ENCODE data around the gene MIR17HG. TPM values are rescaled to one million over a fixed set of nuclear protein-coding genes. Genes with fewer than 3 reads are reported as not detected.

Gene MIR17HG
- total RNA-seq, 1 experiment from 2014 or later: 6.5 TPM

GRCh38 chr13:91355099-91355825, 7.8 kb downstream of the MIR17HG start:
- Histone ChIP-seq H3K4me1 (replicated peaks; ENCODE audit: insufficient read depth) (peaks cover 17% of the 10 kb centered on the region), H4K20me1 (ENCODE audit: insufficient read depth) (peaks cover 64% of the 10 kb centered on the region), H3K9me3 (ENCODE audit: insufficient read depth, low read depth) (no peaks in the 10 kb centered on the region), H3K36me3 (ENCODE audit: low read depth) (peaks cover 60% of the 10 kb centered on the region), H3K4me3 (no peak overlapping the region), H3K79me2 (ENCODE audit: low read depth) (peaks cover 47% of the 10 kb centered on the region), H3K9me2 (ENCODE audit: insufficient read depth) (no peaks in the 10 kb centered on the region), H3K27me3 (ENCODE audit: insufficient read depth, low read depth) (no peaks in the 10 kb centered on the region), H3F3A (ENCODE audit: insufficient read depth, low read depth) (peaks cover 91% of the 10 kb centered on the region), H3K4me2 (no peak overlapping the region), H3K27ac (no peak overlapping the region), H2AFZ (no peak overlapping the region)
- no peak for DNase-seq
- CTCF ChIA-PET: no interaction called here
- POLR2A ChIA-PET (ENCODE audit: unreplicated experiment): no interaction called here
- TF ChIP-seq EZH2 (IDR thresholded peaks at IDR 0.05; ENCODE audit: low read depth): no peak
- no peak for TF ChIP-seq CTCF (conservative IDR thresholded peaks at IDR 0.05)
- intact Hi-C loops (cut with micrococcal nuclease; ENCODE audit: unreplicated experiment): no loop called here
- BruUV-seq (replicated peaks): no TSS peak

- H3K36me3 ChIP-seq (ENCODE audit: low read depth): peaks cover 52% of the 10 kb centered on the region
- peaks cover 90% of the 10 kb centered on the region for H3F3A ChIP-seq (ENCODE audit: insufficient read depth, low read depth)
- H3K79me2 ChIP-seq (ENCODE audit: low read depth): peaks cover 39% of the 10 kb centered on the region
- H3K9me2 ChIP-seq (ENCODE audit: insufficient read depth): no peaks in the 10 kb centered on the region
- DNase-seq: no peak
- no peak for TF ChIP-seq EZH2 (IDR thresholded peaks at IDR 0.05; ENCODE audit: low read depth)
- no peak for TF ChIP-seq CTCF (conservative IDR thresholded peaks at IDR 0.05)
- H3K27ac ChIP-seq: no peak overlapping the region
- no peaks in the 10 kb centered on the region for H3K27me3 ChIP-seq (ENCODE audit: insufficient read depth, low read depth)
- no peaks in the 10 kb centered on the region for H3K9me3 ChIP-seq (ENCODE audit: insufficient read depth, low read depth)
- intact Hi-C loops (cut with micrococcal nuclease; ENCODE audit: unreplicated experiment): no loop called here
- no peak overlapping the region for H2AFZ ChIP-seq
- no TSS peak for BruUV-seq (replicated peaks)
- POLR2A ChIA-PET (ENCODE audit: unreplicated experiment): no interaction called here
- peaks cover 56% of the 10 kb centered on the region for H4K20me1 ChIP-seq (ENCODE audit: insufficient read depth)
- peaks cover 10% of the 10 kb centered on the region for H3K4me1 ChIP-seq (replicated peaks; ENCODE audit: insufficient read depth)
- CTCF ChIA-PET: no interaction called here
- H3K4me3 ChIP-seq: no peak overlapping the region
- H3K4me2 ChIP-seq: no peak overlapping the region
These were observed 8.6 kb downstream of the MIR17HG start for GRCh38 chr13:91355826-91356710.

- peaks cover 8% of the 10 kb centered on the region for H3K4me1 ChIP-seq (replicated peaks; ENCODE audit: insufficient read depth)
- peaks cover 29% of the 10 kb centered on the region for H3K79me2 ChIP-seq (ENCODE audit: low read depth)
- H4K20me1 ChIP-seq (ENCODE audit: insufficient read depth): peaks cover 46% of the 10 kb centered on the region
- H3K9me2 ChIP-seq (ENCODE audit: insufficient read depth): no peaks in the 10 kb centered on the region
- intact Hi-C loops (cut with micrococcal nuclease; ENCODE audit: unreplicated experiment): no loop called here
- H3F3A ChIP-seq (ENCODE audit: insufficient read depth, low read depth): peaks cover 87% of the 10 kb centered on the region
- H3K27ac ChIP-seq: no peak overlapping the region
- no peak for TF ChIP-seq EZH2 (IDR thresholded peaks at IDR 0.05; ENCODE audit: low read depth)
- TF ChIP-seq CTCF (conservative IDR thresholded peaks at IDR 0.05): no peak
- no peaks in the 10 kb centered on the region for H3K27me3 ChIP-seq (ENCODE audit: insufficient read depth, low read depth)
- no TSS peak for BruUV-seq (replicated peaks)
- no peak overlapping the region for H2AFZ ChIP-seq
- H3K4me2 ChIP-seq: no peak overlapping the region
- H3K4me3 ChIP-seq: no peak overlapping the region
- peaks cover 42% of the 10 kb centered on the region for H3K36me3 ChIP-seq (ENCODE audit: low read depth)
- ChIA-PET CTCF (interaction anchor here (0.6 kb wide), 1 partner anchor 8 kb away, joined by 3 read pairs; no protein-coding TSS in a partner anchor), POLR2A (ENCODE audit: unreplicated experiment) (no interaction called here)
- DNase-seq: no peak
- no peaks in the 10 kb centered on the region for H3K9me3 ChIP-seq (ENCODE audit: insufficient read depth, low read depth)
These were observed 9.6 kb downstream of the MIR17HG start for GRCh38 chr13:91356919-91357612.
